GM18951 (cell line): ENCODE data around the gene ZNF593.

Source experiments
- POLR2A ChIP-seq: IDR thresholded peaks from 4 replicates; pipeline ENCODE4 v1.6.1; 2011; ENCODE audit warnings: mild to moderate bottlenecking; ENCODE audit not compliant: insufficient read length, insufficient read depth; ENCODE audit errors: extremely low read depth
- in situ Hi-C: fragments of 300-500 bp; cut with MboI; formaldehyde crosslinking; loops from one replicate; pipeline ENCODE4 v1.12.0; 2022; ENCODE audit warnings: low sequenced_read_pairs, mixed read lengths, inconsistent platforms; ENCODE audit not compliant: unreplicated experiment

The ZNF593 gene

DNA sequence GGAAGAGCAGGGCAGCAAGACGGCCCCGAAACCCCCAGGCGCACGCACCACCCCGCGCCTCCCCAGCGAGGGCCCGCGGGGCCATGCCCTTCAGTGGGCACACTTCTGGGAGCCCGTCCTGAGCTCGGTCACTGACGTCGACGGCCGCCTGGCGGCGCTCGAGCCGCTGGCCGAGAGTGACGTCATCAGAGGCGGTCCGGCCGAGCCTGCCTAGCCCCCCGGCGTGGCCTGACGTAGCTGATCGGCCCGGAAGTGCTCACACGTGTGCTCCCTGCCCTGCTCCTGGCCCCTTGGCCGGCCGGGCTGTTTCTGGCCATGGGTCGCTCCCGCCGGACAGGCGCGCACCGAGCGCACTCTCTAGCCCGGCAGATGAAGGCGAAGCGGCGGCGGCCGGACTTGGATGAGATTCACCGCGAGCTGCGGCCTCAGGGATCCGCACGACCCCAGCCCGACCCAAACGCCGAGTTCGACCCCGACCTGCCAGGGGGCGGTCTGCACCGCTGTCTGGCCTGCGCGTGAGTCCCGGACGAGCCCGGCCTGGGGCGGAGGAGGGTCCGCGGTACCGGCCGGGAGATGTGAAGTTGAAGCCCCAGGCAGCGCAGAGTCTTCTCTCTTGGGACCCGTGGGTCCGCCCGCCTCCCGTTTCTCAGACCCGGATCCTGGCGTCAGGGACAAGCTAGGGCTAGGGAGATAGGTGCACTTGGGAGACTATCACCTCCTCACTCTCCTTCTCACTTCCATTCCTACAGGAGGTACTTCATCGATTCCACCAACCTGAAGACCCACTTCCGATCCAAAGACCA is at the start of gene ZNF593:
TSS of gene ZNF593 (plus strand) at position 240 of the 803 bp plus-strand sequence. CDS start at position 316, 76 bp downstream.
- TF ChIP-seq POLR2A, result peak; percentile 85
- in situ Hi-C loops, result no loop called here

DNA sequence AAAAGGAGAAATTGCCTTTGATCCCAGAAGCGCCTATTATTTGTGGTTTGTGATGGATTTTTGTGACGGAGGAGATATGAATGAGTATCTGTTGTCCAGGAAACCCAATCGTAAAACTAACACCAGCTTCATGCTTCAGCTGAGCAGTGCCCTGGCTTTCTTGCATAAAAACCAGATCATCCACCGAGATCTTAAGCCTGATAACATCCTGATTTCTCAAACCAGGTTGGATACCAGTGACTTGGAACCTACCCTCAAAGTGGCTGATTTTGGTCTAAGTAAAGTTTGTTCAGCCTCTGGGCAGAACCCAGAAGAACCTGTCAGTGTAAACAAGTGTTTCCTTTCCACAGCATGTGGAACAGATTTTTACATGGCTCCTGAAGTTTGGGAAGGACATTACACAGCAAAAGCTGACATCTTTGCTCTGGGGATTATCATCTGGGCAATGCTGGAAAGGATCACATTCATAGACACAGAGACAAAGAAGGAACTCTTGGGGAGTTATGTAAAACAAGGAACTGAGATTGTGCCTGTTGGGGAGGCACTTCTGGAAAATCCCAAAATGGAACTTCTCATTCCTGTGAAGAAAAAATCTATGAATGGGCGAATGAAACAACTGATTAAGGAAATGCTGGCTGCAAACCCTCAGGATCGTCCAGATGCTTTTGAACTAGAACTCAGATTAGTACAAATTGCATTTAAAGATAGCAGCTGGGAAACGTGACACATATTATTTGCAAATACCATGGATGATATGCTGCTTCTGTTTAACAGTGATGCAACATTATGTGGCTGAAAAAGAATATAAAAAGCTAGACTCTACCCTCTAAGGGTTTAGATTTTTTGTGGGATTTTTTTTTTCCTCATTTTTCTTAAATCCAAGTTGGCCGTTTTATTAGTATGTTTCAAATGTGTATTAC is 47.6 kb upstream of the ZNF593 start:
- in situ Hi-C loops, result no loop called here
- no peak for TF ChIP-seq POLR2A

DNA sequence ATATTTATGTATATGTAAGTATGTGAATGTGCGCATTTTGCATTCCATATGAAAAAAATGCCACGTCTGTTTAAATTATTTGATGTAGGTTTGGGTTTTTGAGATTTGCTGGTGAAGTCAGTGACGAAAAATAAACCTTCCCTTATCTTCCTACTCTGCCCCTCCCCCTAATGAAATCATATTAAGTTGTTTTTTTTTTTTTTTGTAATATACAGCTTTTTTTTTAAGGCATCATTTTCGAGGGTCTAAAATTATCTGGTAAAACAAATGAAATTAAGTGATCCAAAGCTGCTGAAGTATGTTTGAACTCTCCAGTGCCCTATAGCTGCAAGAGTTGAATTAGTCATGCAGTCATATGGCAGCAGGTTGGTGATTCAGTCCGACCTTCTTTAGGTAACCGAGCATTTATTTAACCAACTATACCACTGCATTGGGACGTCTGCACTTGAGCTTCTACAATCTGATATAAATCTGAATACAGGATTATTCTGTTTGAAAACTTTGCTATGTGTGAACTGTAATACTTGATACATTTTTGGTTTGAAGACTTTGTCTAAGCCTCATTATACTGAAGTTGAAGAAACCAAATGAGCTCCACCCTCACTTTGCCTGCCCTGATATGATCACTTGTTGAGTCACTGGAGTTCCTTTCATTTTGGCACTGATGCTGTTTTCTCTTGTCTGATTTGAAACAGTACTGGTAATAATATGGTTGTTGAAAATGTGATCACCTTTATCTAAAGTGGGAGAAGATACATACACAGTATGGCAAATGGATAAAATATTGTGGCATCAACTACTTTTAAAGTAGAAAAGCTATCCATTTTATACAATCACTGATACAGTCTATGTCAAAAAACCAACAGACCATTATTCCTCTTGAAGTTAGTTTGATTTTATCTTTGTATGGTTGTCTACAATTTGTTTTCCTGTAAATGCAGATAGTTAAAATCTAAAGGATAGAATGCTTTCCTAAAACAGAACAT is 46.4 kb upstream of the ZNF593 start:
- no peak for TF ChIP-seq POLR2A
- in situ Hi-C loops, result no loop called here

DNA sequence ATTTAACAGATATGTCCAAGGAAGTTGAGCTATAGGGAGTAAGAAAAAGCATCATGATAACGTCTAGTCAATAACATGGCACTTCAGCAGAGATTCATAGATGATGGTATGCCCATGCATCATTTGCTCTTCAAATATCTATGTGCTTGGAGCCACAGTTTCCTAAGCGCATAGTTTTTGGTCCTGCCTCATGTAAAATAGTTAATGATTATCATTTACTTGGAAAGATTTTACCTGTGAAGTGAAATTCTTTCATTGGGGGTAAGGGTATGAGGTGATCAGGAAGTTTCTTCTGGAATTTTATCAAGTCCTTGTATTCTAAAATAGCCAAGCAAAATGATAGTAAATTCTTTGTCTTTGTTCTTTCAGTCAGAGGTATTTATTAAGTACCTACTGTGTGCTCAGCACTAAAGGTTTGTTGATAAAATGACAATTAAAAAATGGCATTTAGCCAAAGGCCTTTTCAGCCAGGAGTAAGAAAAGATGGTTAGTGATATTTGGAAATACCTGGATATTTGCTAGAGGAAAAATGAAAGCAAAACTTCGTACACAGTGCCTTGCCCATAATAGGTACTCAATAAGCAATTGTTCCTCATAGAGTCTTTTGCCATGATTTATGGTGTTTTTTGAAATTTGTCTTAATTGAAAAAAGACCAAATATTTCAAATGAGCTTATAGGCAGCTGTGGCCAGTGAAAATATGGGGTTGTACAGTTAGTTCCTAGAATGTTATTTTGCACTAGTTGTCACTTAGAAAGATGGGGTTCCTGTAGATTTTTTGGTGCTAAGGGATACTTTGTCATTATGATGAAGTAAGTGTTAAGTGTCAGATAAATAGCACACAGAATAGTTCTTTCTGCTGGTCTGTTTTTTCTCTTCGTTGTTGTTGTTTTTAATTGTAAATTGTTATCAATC is 45.0 kb upstream of the ZNF593 start:
- TF ChIP-seq POLR2A, result no peak
- in situ Hi-C loops, result no loop called here

DNA sequence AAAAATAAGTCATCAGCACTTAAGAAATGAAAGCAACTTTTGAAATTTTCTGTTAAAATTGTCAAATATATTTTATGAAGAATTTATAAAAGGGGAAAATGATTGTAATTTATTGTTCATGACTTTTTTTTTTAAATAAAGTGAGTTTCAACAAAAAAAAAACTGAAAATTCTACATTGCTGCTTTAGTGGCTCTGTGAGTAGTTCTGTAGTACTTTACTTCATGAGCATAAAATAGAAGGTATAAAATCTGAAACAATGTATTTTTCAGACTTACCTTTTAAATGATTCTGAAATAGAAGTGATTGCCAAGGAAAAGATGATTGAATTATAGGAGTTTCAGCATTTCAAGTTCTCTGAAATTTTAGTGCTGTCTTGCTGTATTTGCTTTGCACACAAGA is 44.3 kb upstream of the ZNF593 start:
- in situ Hi-C loops, result no loop called here
- TF ChIP-seq POLR2A, result no peak

DNA sequence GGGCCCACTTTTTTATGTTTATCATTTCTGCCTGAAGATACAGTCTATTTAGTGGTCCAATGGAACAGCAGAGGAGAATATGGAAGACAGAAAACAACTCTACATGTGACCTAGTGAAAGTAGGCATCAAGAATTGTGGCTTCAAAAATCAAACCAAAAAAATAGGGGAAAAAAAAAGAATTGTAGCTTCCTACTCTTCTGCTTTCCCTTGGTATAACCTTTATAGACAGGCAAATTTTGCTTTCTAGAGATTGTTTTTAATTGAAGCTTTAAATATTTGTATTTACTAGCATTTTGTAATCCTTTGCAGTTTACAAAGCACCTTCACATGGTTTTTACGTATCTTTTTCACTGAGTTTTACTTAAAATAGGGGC is 43.8 kb upstream of the ZNF593 start:
- in situ Hi-C loops, result no loop called here
- no peak for TF ChIP-seq POLR2A

DNA sequence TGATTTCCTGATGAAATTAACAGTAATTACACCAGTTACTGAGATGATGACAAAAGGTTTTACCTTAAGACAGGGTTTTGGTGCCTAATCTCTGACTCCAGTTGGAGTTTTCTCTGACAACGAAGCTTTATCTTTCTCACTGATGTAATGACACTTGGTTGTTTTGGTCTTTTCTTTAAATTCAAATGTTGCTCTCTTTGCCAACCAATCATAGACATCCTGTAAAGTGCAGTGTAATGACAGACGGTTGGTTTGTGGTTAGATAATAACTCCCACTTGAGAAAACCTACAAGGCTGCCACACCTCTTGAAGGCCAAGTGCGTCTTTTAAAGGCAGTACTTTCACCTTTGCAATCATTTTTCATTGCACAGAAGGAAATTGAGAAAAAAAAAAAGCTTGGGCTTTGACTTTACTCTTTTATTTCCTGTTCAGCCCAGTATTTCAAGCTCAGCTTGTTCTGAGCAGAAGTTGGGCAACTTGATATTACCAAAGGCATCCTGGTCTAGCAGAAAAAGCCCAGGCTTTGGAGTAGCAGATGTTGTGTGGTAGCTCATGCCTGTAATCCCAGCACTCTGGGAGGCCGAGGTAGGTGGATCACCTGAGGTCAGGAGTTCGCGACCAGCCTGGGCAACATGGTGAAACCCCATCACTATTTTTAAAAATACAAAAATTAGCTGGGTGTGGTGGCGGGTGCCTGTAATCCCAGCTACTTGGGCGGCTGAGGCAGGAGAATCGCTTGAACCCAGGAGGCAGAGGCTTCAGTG is 43.2 kb upstream of the ZNF593 start:
- TF ChIP-seq POLR2A, result no peak
- in situ Hi-C loops, result no loop called here

DNA sequence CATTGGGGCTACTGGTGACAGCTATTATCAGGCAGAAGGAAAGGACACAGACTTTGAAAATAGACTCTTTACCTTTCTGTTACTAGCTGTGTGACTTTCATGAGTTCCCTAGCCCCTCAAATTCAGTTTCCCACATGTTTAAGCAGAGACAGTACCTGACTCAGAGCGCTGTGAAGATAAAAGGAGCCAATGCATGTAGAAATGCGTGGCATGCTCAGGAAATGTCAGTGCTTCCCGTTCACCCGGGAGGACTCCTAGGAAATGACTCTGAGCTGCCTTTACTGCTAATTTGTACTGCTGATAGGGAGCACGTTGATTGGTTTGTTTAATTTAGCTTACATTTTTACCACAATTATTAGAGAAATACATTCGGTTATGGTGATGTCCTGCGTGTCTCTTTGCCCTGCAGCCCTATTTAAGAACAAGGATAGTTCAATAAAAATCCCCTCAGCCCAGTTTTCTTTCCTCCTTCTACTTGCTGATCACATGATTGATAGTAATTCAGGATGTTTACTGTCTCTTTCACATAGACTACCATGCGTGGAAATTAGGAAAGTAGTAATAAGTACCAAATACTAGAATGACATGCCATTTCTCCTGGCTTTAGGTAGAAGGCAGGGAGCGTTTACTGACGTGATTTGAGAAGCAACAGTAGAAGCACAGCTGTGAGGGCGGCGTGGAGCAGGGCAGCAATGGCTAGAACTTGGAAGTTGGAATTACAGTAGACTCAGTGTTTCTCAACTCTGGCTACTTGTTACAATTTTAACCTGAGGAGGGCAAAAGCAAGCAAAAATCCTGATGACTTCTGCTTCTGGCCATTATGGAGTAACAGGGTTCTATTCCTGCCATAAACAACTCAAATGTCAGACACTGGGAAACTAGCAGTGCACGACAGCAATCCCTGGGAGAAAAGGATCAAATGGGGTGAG is 42.2 kb upstream of the ZNF593 start:
- no peak for TF ChIP-seq POLR2A
- in situ Hi-C loops, result no loop called here

DNA sequence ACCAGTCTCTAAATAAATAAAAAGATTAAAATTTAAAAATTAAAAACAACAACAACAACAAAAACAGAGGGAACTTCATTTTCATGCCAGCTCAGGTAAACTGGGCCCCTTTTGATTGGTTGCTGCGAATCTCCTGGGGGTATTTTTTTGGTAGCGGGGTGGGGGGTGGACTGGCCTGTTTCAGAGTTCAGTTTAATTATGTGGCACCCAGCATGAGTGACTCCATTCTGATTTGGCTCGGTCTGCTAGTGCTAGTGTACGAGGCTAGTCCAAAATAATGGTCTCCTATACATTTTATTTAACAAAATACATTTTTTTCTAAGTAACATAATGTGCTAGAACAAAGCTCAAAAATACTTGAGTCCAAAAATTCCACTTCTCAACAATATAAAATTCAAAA is 39.9 kb upstream of the ZNF593 start:
- in situ Hi-C loops, result no loop called here
- no peak for TF ChIP-seq POLR2A

DNA sequence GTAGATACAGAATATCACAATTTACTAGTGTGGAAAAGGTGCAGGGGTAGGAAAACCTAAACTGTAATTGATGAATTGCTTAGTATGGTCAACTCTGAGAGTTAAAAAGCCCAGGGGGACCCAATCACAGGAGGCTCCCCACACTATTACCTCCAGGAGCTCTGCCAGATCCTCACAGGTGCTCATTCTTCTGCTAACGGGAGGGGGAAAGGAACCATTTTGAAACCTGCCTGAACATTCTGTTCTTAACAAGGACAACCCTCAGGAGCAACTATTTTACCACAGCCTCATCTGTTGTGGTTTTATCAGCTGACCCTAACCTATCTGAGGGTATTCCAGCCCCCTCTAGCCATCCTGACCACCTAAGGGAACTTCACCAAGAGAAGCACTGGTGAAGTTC is 39.0 kb upstream of the ZNF593 start:
- no peak for TF ChIP-seq POLR2A
- in situ Hi-C loops, result no loop called here
